Rectal smooth muscle tissue (tissue), 1 donor: Measurements from ENCODE around the gene CNN3.

Experiments used
- H3K27ac ChIP-seq: one replicate; pipeline ENCODE4 v1.7.0; 2013; ENCODE audit warnings: low read depth, low read length, inconsistent platforms
- H3K27me3 ChIP-seq: one replicate; pipeline ENCODE4 v1.7.0; 2013; ENCODE audit warnings: low read length; ENCODE audit not compliant: control insufficient read depth, insufficient read depth
- H3K36me3 ChIP-seq: one replicate; pipeline ENCODE4 v1.7.0; 2013; ENCODE audit warnings: low read length; ENCODE audit not compliant: control insufficient read depth, insufficient read depth
- H3K4me1 ChIP-seq: one replicate; pipeline ENCODE4 v1.7.0; 2013; ENCODE audit warnings: low read length; ENCODE audit not compliant: control insufficient read depth, insufficient read depth
- H3K4me3 ChIP-seq: one replicate; pipeline ENCODE4 v1.7.0; 2013; ENCODE audit warnings: low read length
- H3K9ac ChIP-seq: one replicate; pipeline ENCODE4 v1.7.0; 2013; ENCODE audit warnings: low read length

Gene CNN3

GRCh38 chr1:94872771-94873495 is 54.0 kb downstream of the CNN3 start:
- Histone ChIP-seq H3K36me3 (no peaks in the 10 kb centered on the region), H3K9ac (no peak overlapping the region), H3K4me1 (peaks cover 15% of the 10 kb centered on the region), H3K27ac (peak overlapping the region; percentile 69), H3K4me3 (no peak overlapping the region), H3K27me3 (no peaks in the 10 kb centered on the region)

GRCh38 chr1:94871031-94871430 is 55.9 kb downstream of the CNN3 start:
- Histone ChIP-seq H3K36me3 (no peaks in the 10 kb centered on the region), H3K9ac (no peak overlapping the region), H3K27me3 (no peaks in the 10 kb centered on the region), H3K4me1 (peaks cover 27% of the 10 kb centered on the region), H3K4me3 (no peak overlapping the region), H3K27ac (no peak overlapping the region)

GRCh38 chr1:94866164-94866807 is 60.6 kb downstream of the CNN3 start:
- no peaks in the 10 kb centered on the region for H3K36me3 ChIP-seq
- peak overlapping the region; percentile 93 for H3K27ac ChIP-seq
- no peak overlapping the region for H3K4me3 ChIP-seq
- peaks cover 48% of the 10 kb centered on the region for H3K4me1 ChIP-seq
- no peaks in the 10 kb centered on the region for H3K27me3 ChIP-seq
- no peak overlapping the region for H3K9ac ChIP-seq

- H3K9ac ChIP-seq: no peak overlapping the region
- peak overlapping the region; percentile 93 for H3K27ac ChIP-seq
- no peak overlapping the region for H3K4me3 ChIP-seq
- H3K4me1 ChIP-seq: peaks cover 50% of the 10 kb centered on the region
- no peaks in the 10 kb centered on the region for H3K36me3 ChIP-seq
- no peaks in the 10 kb centered on the region for H3K27me3 ChIP-seq
These were observed 61.5 kb downstream of the CNN3 start for GRCh38 chr1:94865360-94865759.

GRCh38 chr1:94864821-94865220 is 62.1 kb downstream of the CNN3 start:
- H3K27me3 ChIP-seq: no peaks in the 10 kb centered on the region
- H3K9ac ChIP-seq: no peak overlapping the region
- H3K27ac ChIP-seq: peak overlapping the region; percentile 93
- H3K36me3 ChIP-seq: no peaks in the 10 kb centered on the region
- peak overlapping the region; percentile 7 for H3K4me3 ChIP-seq
- peaks cover 50% of the 10 kb centered on the region for H3K4me1 ChIP-seq

GRCh38 chr1:94863919-94864318 is 63.0 kb downstream of the CNN3 start:
- Histone ChIP-seq H3K9ac (no peak overlapping the region), H3K27me3 (no peaks in the 10 kb centered on the region), H3K4me3 (no peak overlapping the region), H3K36me3 (no peaks in the 10 kb centered on the region), H3K4me1 (peaks cover 50% of the 10 kb centered on the region), H3K27ac (peak overlapping the region; percentile 93)

GRCh38 chr1:94863297-94863911 is 63.5 kb downstream of the CNN3 start:
- Histone ChIP-seq H3K4me3 (no peak overlapping the region), H3K9ac (no peak overlapping the region), H3K36me3 (no peaks in the 10 kb centered on the region), H3K4me1 (peaks cover 50% of the 10 kb centered on the region), H3K27me3 (no peaks in the 10 kb centered on the region), H3K27ac (peak overlapping the region; percentile 93)

- H3K4me1 ChIP-seq: peaks cover 50% of the 10 kb centered on the region
- no peak overlapping the region for H3K4me3 ChIP-seq
- H3K27me3 ChIP-seq: no peaks in the 10 kb centered on the region
- peak overlapping the region; percentile 93 for H3K27ac ChIP-seq
- no peak overlapping the region for H3K9ac ChIP-seq
- H3K36me3 ChIP-seq: no peaks in the 10 kb centered on the region
These were observed 64.2 kb downstream of the CNN3 start for GRCh38 chr1:94862718-94863117.

- Histone ChIP-seq H3K27ac (no peak overlapping the region), H3K9ac (no peak overlapping the region), H3K27me3 (no peaks in the 10 kb centered on the region), H3K4me1 (peaks cover 26% of the 10 kb centered on the region), H3K4me3 (no peak overlapping the region), H3K36me3 (no peaks in the 10 kb centered on the region)
These were observed 67.7 kb downstream of the CNN3 start for GRCh38 chr1:94859174-94859573.

- no peaks in the 10 kb centered on the region for H3K27me3 ChIP-seq
- H3K4me3 ChIP-seq: no peak overlapping the region
- no peak overlapping the region for H3K9ac ChIP-seq
- no peak overlapping the region for H3K27ac ChIP-seq
- H3K4me1 ChIP-seq: peaks cover 18% of the 10 kb centered on the region
- H3K36me3 ChIP-seq: no peaks in the 10 kb centered on the region
These were observed 68.6 kb downstream of the CNN3 start for GRCh38 chr1:94858276-94858675.

- H3K27ac ChIP-seq: no peak overlapping the region
- no peaks in the 10 kb centered on the region for H3K27me3 ChIP-seq
- no peaks in the 10 kb centered on the region for H3K36me3 ChIP-seq
- no peak overlapping the region for H3K4me3 ChIP-seq
- no peak overlapping the region for H3K9ac ChIP-seq
- peaks cover 8% of the 10 kb centered on the region for H3K4me1 ChIP-seq
These were observed 70.0 kb downstream of the CNN3 start for GRCh38 chr1:94856868-94857267.

GRCh38 chr1:94856004-94856403 is 70.9 kb downstream of the CNN3 start:
- Histone ChIP-seq H3K27ac (no peak overlapping the region), H3K27me3 (no peaks in the 10 kb centered on the region)

More at GRCh38 chr1:94856004-94856403, 70.9 kb downstream of the CNN3 start:
- Histone ChIP-seq H3K4me1 (peaks cover 8% of the 10 kb centered on the region), H3K9ac (no peak overlapping the region), H3K36me3 (no peaks in the 10 kb centered on the region), H3K4me3 (no peak overlapping the region)
